Measurements from ENCODE around the gene MRPL17. TPM values are rescaled to one million over a fixed set of nuclear protein-coding genes. Genes with fewer than 3 reads are reported as not detected.

MRPL17 gene
- polyA plus RNA-seq, 1 donor from 2014 or later: 28.3 TPM

DNA sequence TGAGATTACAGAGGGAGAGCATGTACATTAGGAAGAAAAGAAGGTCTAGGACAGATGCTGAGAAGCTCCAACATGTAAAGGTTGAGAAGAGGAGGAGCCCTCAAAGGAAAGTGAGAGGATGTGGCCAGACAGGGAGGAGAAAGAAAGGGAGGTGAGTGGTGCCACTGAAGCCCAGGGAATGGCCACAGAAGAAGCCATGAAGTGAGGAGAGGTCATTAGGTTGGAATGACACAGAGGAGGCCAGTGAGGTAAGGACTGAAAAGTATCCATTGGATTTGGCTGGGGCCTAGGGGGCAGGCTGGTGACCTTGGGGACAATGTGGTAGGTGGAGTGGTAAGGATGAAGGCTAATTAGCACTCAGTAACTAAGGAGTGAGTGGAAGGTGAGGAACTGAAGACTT, 24.5 kb downstream of the MRPL17 start:
- H3K79me2 ChIP-seq (replicated peaks; ENCODE audit: insufficient read depth, low read length): peaks cover 27% of the 10 kb centered on the region
- H3K4me2 ChIP-seq (ENCODE audit: low read length): no peak overlapping the region
- H3F3A ChIP-seq (ENCODE audit: insufficient read depth, low read length, poor library complexity, severe bottlenecking): no peaks in the 10 kb centered on the region
- no peak overlapping the region for H2AFZ ChIP-seq (ENCODE audit: low read depth, low read length)
- no peak overlapping the region for H3K27ac ChIP-seq (ENCODE audit: low read length)
- H3K9me3 ChIP-seq (ENCODE audit: low read length): no peaks in the 10 kb centered on the region
- no peak overlapping the region for H3K9ac ChIP-seq (ENCODE audit: low read length)
- H3K27me3 ChIP-seq (ENCODE audit: insufficient read depth, low read depth, low read length): no peaks in the 10 kb centered on the region
- no peaks in the 10 kb centered on the region for H3K36me3 ChIP-seq (ENCODE audit: insufficient read depth, low read length)
- TF ChIP-seq RAD21 (conservative IDR thresholded peaks at IDR 0.05): no peak
- TF ChIP-seq CTCF (IDR thresholded peaks at IDR 0.05; ENCODE audit: poor library complexity, severe bottlenecking): no peak
- no peak for TF ChIP-seq POLR2AphosphoS5 (IDR thresholded peaks at IDR 0.05)
- TF ChIP-seq TAF1 (IDR thresholded peaks at IDR 0.05; ENCODE audit: low read depth): no peak
- TF ChIP-seq EZH2 (IDR thresholded peaks at IDR 0.05; ENCODE audit: borderline replicate concordance, insufficient read depth, low read length, poor library complexity, severe bottlenecking): no peak
- TF ChIP-seq, protein P1, sequence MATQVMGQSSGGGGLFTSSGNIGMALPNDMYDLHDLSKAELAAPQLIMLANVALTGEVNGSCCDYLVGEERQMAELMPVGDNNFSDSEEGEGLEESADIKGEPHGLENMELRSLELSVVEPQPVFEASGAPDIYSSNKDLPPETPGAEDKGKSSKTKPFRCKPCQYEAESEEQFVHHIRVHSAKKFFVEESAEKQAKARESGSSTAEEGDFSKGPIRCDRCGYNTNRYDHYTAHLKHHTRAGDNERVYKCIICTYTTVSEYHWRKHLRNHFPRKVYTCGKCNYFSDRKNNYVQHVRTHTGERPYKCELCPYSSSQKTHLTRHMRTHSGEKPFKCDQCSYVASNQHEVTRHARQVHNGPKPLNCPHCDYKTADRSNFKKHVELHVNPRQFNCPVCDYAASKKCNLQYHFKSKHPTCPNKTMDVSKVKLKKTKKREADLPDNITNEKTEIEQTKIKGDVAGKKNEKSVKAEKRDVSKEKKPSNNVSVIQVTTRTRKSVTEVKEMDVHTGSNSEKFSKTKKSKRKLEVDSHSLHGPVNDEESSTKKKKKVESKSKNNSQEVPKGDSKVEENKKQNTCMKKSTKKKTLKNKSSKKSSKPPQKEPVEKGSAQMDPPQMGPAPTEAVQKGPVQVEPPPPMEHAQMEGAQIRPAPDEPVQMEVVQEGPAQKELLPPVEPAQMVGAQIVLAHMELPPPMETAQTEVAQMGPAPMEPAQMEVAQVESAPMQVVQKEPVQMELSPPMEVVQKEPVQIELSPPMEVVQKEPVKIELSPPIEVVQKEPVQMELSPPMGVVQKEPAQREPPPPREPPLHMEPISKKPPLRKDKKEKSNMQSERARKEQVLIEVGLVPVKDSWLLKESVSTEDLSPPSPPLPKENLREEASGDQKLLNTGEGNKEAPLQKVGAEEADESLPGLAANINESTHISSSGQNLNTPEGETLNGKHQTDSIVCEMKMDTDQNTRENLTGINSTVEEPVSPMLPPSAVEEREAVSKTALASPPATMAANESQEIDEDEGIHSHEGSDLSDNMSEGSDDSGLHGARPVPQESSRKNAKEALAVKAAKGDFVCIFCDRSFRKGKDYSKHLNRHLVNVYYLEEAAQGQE (IDR thresholded peaks at IDR 0.05; ENCODE audit: borderline replicate concordance): no peak
- no peak for TF ChIP-seq EP300 (conservative IDR thresholded peaks at IDR 0.05; ENCODE audit: poor library complexity, severe bottlenecking)
- no peak for TF ChIP-seq MXI1 (conservative IDR thresholded peaks at IDR 0.05; ENCODE audit: poor library complexity, severe bottlenecking)
- TF ChIP-seq SMC3 (conservative IDR thresholded peaks at IDR 0.05; ENCODE audit: poor library complexity): no peak
- H3K4me3 ChIP-seq (ENCODE audit: low read length): no peak overlapping the region
- H4K20me1 ChIP-seq (ENCODE audit: insufficient read depth): no peaks in the 10 kb centered on the region
- H3K9me2 ChIP-seq (ENCODE audit: insufficient read depth, low read length): no peaks in the 10 kb centered on the region

- H3F3A ChIP-seq (ENCODE audit: insufficient read depth, low read length, poor library complexity, severe bottlenecking): no peaks in the 10 kb centered on the region
- H4K20me1 ChIP-seq (ENCODE audit: insufficient read depth): no peaks in the 10 kb centered on the region
- no peak overlapping the region for H3K27ac ChIP-seq (ENCODE audit: low read length)
- H3K9ac ChIP-seq (ENCODE audit: low read length): no peak overlapping the region
- no peaks in the 10 kb centered on the region for H3K36me3 ChIP-seq (ENCODE audit: insufficient read depth, low read length)
- no peak overlapping the region for H2AFZ ChIP-seq (ENCODE audit: low read depth, low read length)
- peak overlapping the region; percentile 66 for H3K4me3 ChIP-seq (ENCODE audit: low read length)
- no peaks in the 10 kb centered on the region for H3K27me3 ChIP-seq (ENCODE audit: insufficient read depth, low read depth, low read length)
- H3K9me2 ChIP-seq (ENCODE audit: insufficient read depth, low read length): no peaks in the 10 kb centered on the region
- H3K9me3 ChIP-seq (ENCODE audit: low read length): no peaks in the 10 kb centered on the region
- H3K79me2 ChIP-seq (replicated peaks; ENCODE audit: insufficient read depth, low read length): peaks cover 40% of the 10 kb centered on the region
- peak overlapping the region; percentile 68 for H3K4me2 ChIP-seq (ENCODE audit: low read length)
- no peak for TF ChIP-seq EP300 (conservative IDR thresholded peaks at IDR 0.05; ENCODE audit: poor library complexity, severe bottlenecking)
- no peak for TF ChIP-seq CTCF (IDR thresholded peaks at IDR 0.05; ENCODE audit: poor library complexity, severe bottlenecking)
- no peak for TF ChIP-seq SMC3 (conservative IDR thresholded peaks at IDR 0.05; ENCODE audit: poor library complexity)
- TF ChIP-seq POLR2AphosphoS5 (IDR thresholded peaks at IDR 0.05): no peak
- no peak for TF ChIP-seq MXI1 (conservative IDR thresholded peaks at IDR 0.05; ENCODE audit: poor library complexity, severe bottlenecking)
- TF ChIP-seq RAD21 (conservative IDR thresholded peaks at IDR 0.05): no peak
- no peak for TF ChIP-seq EZH2 (IDR thresholded peaks at IDR 0.05; ENCODE audit: borderline replicate concordance, insufficient read depth, low read length, poor library complexity, severe bottlenecking)
Observed at GRCh38 chr11:6657346-6657745, 25.8 kb downstream of the MRPL17 start.
